ENCODE data around the gene CFAP44.

DNA sequence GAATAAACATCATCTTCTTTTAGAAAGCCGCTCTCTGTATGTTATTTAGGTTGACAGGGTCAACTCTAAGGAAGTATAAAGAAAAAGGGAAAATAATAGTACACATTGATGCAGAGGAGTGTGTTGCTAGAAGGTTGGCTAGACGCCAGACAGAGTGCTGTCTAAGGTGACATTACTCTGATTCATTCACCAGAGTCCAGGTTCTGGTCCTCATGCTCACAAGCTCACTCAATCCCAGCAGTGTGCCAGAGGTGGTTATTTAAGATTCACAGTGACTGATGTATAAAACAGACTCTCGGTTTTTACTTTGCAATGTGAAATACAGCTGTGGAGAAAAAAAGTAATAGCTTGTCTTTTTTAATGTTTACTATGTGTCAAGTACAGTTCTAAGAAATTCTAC lies 1.7 kb downstream of the CFAP44 start:
- TF ChIP-seq MAZ (IDR thresholded peaks at IDR 0.05; ENCODE audit: borderline replicate concordance, low read depth, low read length) (no peak), POLR2A (IDR thresholded peaks at IDR 0.05; ENCODE audit: low read depth, low read length) (no peak), CTCF (conservative IDR thresholded peaks at IDR 0.05; ENCODE audit: low read depth, low read length) (no peak), SMC3 (IDR thresholded peaks at IDR 0.05; ENCODE audit: low read depth, low read length) (no peak), BHLHE40 (IDR thresholded peaks at IDR 0.05; ENCODE audit: low read depth, low read length) (no peak), RFX5 (IDR thresholded peaks at IDR 0.05; ENCODE audit: low read depth, low read length) (no peak), MXI1 (IDR thresholded peaks at IDR 0.05; ENCODE audit: borderline replicate concordance, low read depth, low read length) (no peak), RAD21 (IDR thresholded peaks at IDR 0.05; ENCODE audit: low read length) (no peak)
- TF ChIP-seq, protein P1, sequence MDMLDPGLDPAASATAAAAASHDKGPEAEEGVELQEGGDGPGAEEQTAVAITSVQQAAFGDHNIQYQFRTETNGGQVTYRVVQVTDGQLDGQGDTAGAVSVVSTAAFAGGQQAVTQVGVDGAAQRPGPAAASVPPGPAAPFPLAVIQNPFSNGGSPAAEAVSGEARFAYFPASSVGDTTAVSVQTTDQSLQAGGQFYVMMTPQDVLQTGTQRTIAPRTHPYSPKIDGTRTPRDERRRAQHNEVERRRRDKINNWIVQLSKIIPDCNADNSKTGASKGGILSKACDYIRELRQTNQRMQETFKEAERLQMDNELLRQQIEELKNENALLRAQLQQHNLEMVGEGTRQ (IDR thresholded peaks at IDR 0.05; ENCODE audit: low read depth, low read length): no peak
- TF ChIP-seq, protein P2, sequence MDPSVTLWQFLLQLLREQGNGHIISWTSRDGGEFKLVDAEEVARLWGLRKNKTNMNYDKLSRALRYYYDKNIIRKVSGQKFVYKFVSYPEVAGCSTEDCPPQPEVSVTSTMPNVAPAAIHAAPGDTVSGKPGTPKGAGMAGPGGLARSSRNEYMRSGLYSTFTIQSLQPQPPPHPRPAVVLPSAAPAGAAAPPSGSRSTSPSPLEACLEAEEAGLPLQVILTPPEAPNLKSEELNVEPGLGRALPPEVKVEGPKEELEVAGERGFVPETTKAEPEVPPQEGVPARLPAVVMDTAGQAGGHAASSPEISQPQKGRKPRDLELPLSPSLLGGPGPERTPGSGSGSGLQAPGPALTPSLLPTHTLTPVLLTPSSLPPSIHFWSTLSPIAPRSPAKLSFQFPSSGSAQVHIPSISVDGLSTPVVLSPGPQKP (IDR thresholded peaks at IDR 0.05; ENCODE audit: borderline replicate concordance, low read depth, low read length): no peak

Data from IMR-90 (cell line).